Activated CD8-positive, alpha-beta memory T cell treated with anti-CD3 and anti-CD28 coated beads for 24 hours (primary cell): ENCODE measurements around the gene SLC45A3.
"Not testable (repeated sequence)": the region's sequence is repeated elsewhere in the genome, so short reads cannot be mapped to it uniquely, and the experiment has no call there.

Experiments
- DNase-seq: peaks from one replicate; pipeline ENCODE4 v3.0.0-alpha.2; 2020

SLC45A3 gene

GRCh38 chr1:205667909-205668643 lies 12.2 kb downstream of the SLC45A3 start:
- DNase-seq: no peak

GRCh38 chr1:205666372-205667166 lies 13.7 kb downstream of the SLC45A3 start:
- DNase-seq: no peak

GRCh38 chr1:205665201-205666045 lies 14.9 kb downstream of the SLC45A3 start:
- DNase-seq: no peak

GRCh38 chr1:205664399-205665017 lies 15.8 kb downstream of the SLC45A3 start:
- no peak for DNase-seq

GRCh38 chr1:205663286-205663936 lies 16.9 kb downstream of the SLC45A3 start:
- no peak for DNase-seq

GRCh38 chr1:205662791-205663190 lies 17.5 kb downstream of the SLC45A3 start:
- no peak for DNase-seq

- no peak for DNase-seq
Observed at GRCh38 chr1:205662135-205662738, 18.1 kb downstream of the SLC45A3 start.

- DNase-seq: no peak
Observed at GRCh38 chr1:205661429-205662134, 18.7 kb downstream of the SLC45A3 start.

- no peak for DNase-seq
Observed at GRCh38 chr1:205660361-205660760, 19.9 kb downstream of the SLC45A3 start.

GRCh38 chr1:205658943-205659581 lies 21.2 kb downstream of the SLC45A3 start:
- peak; percentile 89 for DNase-seq

GRCh38 chr1:205656236-205656635 lies 24.1 kb downstream of the SLC45A3 start:
- DNase-seq: no peak

- DNase-seq: no peak
Observed at GRCh38 chr1:205652984-205653383, 27.3 kb downstream of the SLC45A3 start.

- no peak for DNase-seq
Observed at GRCh38 chr1:205650241-205650640, 30.1 kb downstream of the SLC45A3 start.

GRCh38 chr1:205645519-205645918 lies 34.8 kb downstream of the SLC45A3 start:
- DNase-seq: no peak

GRCh38 chr1:205642679-205643307 lies 37.5 kb downstream of the SLC45A3 start:
- no peak for DNase-seq

- DNase-seq: no peak
Observed at GRCh38 chr1:205639567-205639966, 40.7 kb downstream of the SLC45A3 start.

GRCh38 chr1:205637854-205638468 lies 42.3 kb downstream of the SLC45A3 start:
- no peak for DNase-seq

- no peak for DNase-seq
Observed at GRCh38 chr1:205636732-205637131, 43.6 kb downstream of the SLC45A3 start.

GRCh38 chr1:205636138-205636530 lies 44.2 kb downstream of the SLC45A3 start:
- DNase-seq: not testable (repeated sequence)
